Stimulated activated CD4-positive, alpha-beta T cell treated with anti-CD3 and anti-CD28 coated beads, Interleukin-12 subunit alpha, Interleukin-12 subunit beta, amount 100 ng/mL, for 24 hours (primary cell): ENCODE data around the gene SLC6A1.
A peak's percentile ranks its signal among the peaks of the same experiment; 100 is the strongest.

Source experiments
- DNase-seq, 2 experiments: peaks; one replicate each; pipeline ENCODE4 v3.0.0-alpha.2; 2020; ENCODE audit warnings: low read depth in 2 of 2

SLC6A1 gene

DNA sequence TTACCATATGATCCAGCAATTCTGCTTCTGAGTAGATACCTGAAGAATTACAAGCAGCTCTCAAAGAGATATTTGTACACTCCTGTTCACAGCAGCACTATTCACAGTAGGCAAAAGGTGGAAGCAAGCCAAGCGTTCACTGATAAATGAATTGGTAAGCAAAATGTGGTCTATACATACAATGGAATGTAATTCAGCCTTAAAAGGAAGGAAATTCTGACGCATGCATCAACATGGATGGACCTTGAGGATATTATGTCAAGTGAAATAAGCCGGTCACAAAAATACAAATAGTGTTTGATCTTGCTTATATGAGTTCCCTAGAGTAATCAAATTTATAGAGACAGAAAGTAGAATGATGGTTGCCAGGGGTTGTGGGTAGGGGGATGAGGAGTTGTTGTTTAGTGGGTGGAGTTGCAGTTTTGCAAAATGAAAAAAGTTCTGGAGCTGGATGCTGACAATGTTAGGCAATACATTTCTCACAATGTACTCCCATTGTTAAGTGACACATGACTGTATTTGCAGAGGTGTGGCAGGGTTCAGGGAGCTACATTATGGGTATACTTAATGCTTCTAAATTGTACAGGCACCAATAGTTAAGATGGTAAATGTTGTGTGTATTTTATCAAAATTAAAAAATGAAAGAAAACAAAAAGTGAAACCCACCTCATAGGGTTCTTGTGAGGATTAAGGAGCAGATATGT is 26.7 kb downstream of the SLC6A1 start:
- no peak for DNase-seq

DNA sequence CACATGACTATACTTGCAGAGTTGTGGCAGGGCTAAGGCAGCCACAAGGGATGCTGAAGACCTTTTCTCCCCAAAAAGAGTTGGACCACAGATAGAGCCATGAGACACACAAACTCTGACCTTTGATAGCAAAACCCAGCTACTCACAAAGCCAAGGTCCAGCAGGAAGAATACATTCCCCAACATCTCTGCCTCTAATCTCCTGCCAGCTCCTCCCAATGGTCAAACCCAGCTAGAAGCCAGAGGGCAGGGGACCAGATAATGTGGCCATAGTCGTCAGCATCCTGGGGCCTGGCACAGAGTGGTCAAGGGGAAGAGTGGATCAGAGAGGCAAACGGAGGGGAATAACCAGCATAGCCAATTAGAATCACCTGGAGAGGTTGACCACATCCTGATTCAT is 28.2 kb downstream of the SLC6A1 start:
- DNase-seq: no peak

DNA sequence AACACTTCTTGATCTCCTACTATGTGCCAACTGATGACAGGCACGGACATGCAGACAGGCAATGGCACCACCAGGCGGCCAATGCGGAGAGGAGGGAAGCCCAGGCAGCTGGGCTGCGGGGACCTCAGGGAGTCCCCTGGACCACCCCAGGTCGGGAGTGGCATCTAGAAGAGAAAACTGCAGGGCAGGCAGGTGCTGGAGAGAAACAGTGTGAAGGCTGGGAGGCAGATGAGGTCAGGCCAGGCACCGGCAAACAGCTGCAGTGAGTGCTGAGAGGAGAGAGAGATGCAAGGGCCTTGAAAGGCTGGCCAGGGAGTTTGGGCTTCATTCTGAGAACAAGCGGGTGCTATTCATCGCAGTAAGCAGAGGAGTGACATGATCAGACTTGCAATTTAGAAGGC is 29.1 kb downstream of the SLC6A1 start:
- DNase-seq: no peak

GRCh38 chr3:11022115-11022514 is 29.6 kb downstream of the SLC6A1 start:
- no peak for DNase-seq

DNA sequence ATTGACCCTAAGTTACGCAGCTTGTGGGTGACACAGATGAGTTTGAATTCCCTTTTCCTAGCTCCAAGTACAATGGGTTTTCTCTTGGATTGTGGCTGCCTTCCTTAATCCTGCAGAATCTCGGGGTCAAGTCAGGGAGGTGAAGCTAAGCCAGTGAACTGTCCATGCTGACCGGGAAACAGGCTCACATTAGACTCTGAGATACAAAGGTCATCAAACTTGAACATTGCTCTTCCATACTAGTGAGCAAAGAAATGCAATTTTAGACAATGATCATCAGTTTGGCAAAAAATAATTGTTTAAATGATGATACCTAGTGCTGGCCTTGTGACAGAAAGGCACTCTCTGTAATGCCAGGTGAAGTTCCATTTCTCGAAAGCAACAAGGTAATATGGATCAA is 31.6 kb downstream of the SLC6A1 start:
- DNase-seq: no peak

DNA sequence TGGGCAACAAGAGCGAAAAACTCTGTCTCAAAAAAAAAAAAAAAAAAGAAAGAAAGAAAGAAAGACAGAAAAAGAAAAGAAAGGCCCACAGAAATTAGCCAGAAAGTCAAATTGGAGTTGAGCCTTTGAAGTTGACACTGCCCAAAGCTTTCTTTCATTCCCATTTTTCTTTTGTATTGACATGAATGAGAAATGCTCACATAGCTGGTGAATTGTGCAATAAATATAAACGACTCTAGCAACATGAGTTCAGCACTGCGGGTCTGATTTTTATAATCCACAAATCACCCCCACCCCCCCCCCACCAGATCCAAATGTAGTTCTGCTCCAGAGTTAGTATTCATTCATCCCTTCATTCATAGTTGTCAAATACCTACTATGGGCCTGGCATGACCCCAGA is 37.4 kb downstream of the SLC6A1 start:
- no peak for DNase-seq

DNA sequence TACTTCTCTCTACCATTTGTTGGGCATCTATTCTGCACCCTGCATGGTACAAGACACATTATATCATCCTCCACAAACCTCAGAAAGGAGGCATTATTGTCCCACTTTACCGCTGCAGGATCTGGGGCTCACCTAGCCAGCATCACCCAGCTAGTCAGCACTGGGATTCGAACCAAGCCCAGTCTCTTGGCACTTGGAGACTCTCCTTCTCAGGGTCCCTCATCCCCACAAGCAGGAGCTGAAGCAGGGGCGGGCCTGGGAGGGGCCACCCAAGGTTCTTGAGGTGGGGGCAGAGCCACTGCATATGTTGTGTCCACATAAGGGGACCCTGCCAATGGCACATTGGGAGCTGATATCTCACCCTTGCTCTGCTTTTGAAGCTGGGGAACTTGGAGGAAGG is 41.3 kb downstream of the SLC6A1 start:
- DNase-seq: no peak

- DNase-seq: no peak
Measured at GRCh38 chr3:11034309-11034985, 41.9 kb downstream of the SLC6A1 start.

GRCh38 chr3:11035757-11036505 is 43.4 kb downstream of the SLC6A1 start:
- DNase-seq: no peak

- DNase-seq: no peak
Measured at GRCh38 chr3:11037241-11037873, 44.8 kb downstream of the SLC6A1 start.

- DNase-seq: no peak
Measured at GRCh38 chr3:11037976-11038375, 45.4 kb downstream of the SLC6A1 start.

GRCh38 chr3:11045536-11045935 is 53.0 kb downstream of the SLC6A1 start:
- no peak for DNase-seq

- DNase-seq: no peak
Measured at GRCh38 chr3:11047500-11047899, 55.0 kb downstream of the SLC6A1 start.

DNA sequence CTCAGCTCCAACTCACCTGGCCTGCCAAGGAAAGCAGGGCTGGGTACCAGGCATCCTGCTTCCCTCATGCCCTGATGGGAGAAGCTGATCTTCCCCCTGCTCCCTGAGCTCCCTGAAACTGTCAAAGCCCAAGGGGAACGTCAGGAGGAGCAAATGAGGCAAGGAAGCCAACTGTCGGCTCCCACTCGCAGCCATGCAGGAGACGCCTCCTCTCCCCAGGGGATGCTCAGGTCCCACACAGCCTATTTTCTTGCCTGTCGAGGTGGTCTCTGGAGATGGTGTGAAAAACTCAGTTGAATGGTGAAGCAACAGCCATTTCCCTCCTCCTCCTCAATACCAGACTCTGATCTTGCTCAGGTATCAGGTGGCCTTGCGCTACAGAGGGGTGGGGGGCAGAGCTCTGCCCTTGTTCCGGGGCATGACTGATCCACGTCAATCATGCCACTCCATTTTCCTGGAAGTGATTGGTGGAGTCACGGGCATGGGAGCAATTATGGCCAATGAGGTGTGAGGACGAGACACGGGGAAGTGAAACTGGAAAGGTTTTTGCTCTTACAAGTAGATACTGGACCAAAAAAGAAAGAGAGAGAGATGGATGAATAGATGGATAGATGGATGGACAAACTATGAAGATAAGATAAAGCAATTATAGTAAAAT is 58.2 kb downstream of the SLC6A1 start:
- no peak for DNase-seq

GRCh38 chr3:11053926-11054503 is 61.5 kb downstream of the SLC6A1 start:
- no peak for DNase-seq

- no peak for DNase-seq
Measured at GRCh38 chr3:11054739-11055438, 62.3 kb downstream of the SLC6A1 start.

GRCh38 chr3:11055496-11055895 is 62.9 kb downstream of the SLC6A1 start:
- no peak for DNase-seq

DNA sequence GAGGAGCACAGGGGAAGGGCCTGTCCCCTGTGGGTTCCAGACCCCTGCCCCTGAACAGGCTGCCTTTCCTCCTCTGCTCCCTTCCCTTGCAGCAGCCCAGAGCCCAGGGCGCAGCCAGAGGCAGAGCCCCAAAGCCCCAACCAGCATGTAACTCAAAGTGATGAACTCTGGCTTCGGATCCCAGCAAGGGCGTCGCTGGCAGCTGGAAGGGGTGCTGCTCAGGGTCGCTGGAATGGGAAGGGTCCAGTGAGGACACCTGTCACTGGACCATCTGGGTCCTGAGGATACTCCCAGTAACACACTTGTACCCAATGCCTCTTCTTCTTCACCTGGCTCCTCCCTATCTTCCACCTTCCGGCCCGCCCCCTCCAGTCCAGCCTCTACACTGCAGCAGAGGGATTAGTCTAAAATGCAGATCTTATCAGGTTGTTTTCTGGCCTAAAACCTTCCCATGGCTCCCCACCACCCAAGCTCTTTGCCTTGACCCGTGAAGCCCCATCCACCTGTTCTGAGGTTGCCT is 64.0 kb downstream of the SLC6A1 start:
- DNase-seq: no peak

- DNase-seq: no peak
Measured at GRCh38 chr3:11057655-11058054, 65.1 kb downstream of the SLC6A1 start.

GRCh38 chr3:11059090-11059798 is 66.7 kb downstream of the SLC6A1 start:
- peak; percentile 15 to 25 for DNase-seq
